ENCODE results near the gene DROSHA.

Gene DROSHA

GRCh38 chr5:31359839-31360238, 172.1 kb downstream of the DROSHA start:
- intact Hi-C loops (cut with DNase I) = no loop called here
- DNase-seq = no peak

- DNase-seq = no peak
Measured at GRCh38 chr5:31357038-31357437, 174.9 kb downstream of the DROSHA start.

GRCh38 chr5:31355337-31355736, 176.6 kb downstream of the DROSHA start:
- DNase-seq = no peak
- intact Hi-C loops (cut with DNase I) = no loop called here

More at GRCh38 chr5:31357038-31357437, 174.9 kb downstream of the DROSHA start:
- intact Hi-C loops (cut with DNase I) = no loop called here
